SK-N-SH (cell line): Measurements from ENCODE around the gene EFTUD2. TPM values are rescaled to one million over a fixed set of nuclear protein-coding genes. Genes with fewer than 3 reads are reported as not detected.
A peak's percentile ranks its signal among the peaks of the same experiment; 100 is the strongest.

Experiments used
- CTCF ChIA-PET: fragments of 300-600, 350-600 bp; formaldehyde crosslinking; extraction: SDS; loops from one replicate; lab custom pipeline; 2021; lab: Yijun Ruan, JAX
- POLR2A ChIA-PET: fragments of 350-600 bp; sonication (Branson Sonifier 250); formaldehyde crosslinking; extraction: SDS; loops from one replicate; lab custom pipeline; 2020; ENCODE audit warnings: antibody characterized with exemption, inconsistent platforms; lab: Yijun Ruan, JAX
- DNase-seq: peaks from one replicate; pipeline ENCODE4 v3.0.0; 2012
- H2AFZ ChIP-seq: fragments of 200-600 bp; sonication (generic); 2 replicates; pipeline ENCODE4 v1.8.1; 2016; ENCODE audit warnings: antibody characterized with exemption, mild to moderate bottlenecking, low read depth
- H3F3A ChIP-seq: fragments of 200-600 bp; sonication (generic); replicated peaks from 2 replicates; pipeline ENCODE3; 2016; ENCODE audit warnings: antibody characterized with exemption, mild to moderate bottlenecking; ENCODE audit not compliant: insufficient read depth
- H3K27ac ChIP-seq, 2 experiments: fragments of 200-500 bp in 1 of 2; fragments of 200-600 bp in 1 of 2; sonication (Bioruptor generic) in 1 of 2; sonication (generic), shearing (Covaris generic) in 1 of 2; 2 replicates each; pipeline versions ENCODE4 v1.5.1 to v1.6.1; 2014 to 2016; ENCODE audit warnings: low read depth in 2 of 2, inconsistent platforms in 1 of 2, low read length in 1 of 2, mild to moderate bottlenecking in 1 of 2, mixed read lengths in 1 of 2
- H3K27me3 ChIP-seq: fragments of 200-600 bp; sonication (generic), shearing (Covaris generic); 2 replicates; pipeline ENCODE4 v1.6.1; 2016; ENCODE audit warnings: mixed run types; ENCODE audit not compliant: insufficient read depth
- H3K36me3 ChIP-seq, 2 experiments: fragments of 200-500 bp in 1 of 2; fragments of 200-600 bp in 1 of 2; sonication (Bioruptor generic) in 1 of 2; sonication (generic) in 1 of 2; replicated peaks in 1 of 2; 2 replicates each; pipeline versions ENCODE3 to v1.5.1; 2014 to 2016; ENCODE audit warnings: low read length in 1 of 2, mild to moderate bottlenecking in 1 of 2; ENCODE audit not compliant: insufficient read depth in 2 of 2, control insufficient read depth in 1 of 2
- H3K4me1 ChIP-seq, 2 experiments: fragments of 200-500 bp in 1 of 2; fragments of 200-600 bp in 1 of 2; sonication (Bioruptor generic) in 1 of 2; sonication (generic), shearing (Covaris generic) in 1 of 2; 2 replicates each; pipeline versions ENCODE4 v1.5.1 to v1.6.1; 2014 to 2016; ENCODE audit warnings: low read depth in 1 of 2, low read length in 1 of 2, mixed run types in 1 of 2; ENCODE audit not compliant: insufficient read depth in 2 of 2, control insufficient read depth in 1 of 2
- H3K4me2 ChIP-seq: fragments of 200-600 bp; sonication (generic), shearing (Covaris generic); 2 replicates; pipeline ENCODE4 v1.6.1; 2017; ENCODE audit warnings: mixed run types
- H3K4me3 ChIP-seq, 2 experiments: fragments of 200-500 bp in 1 of 2; fragments of 200-600 bp in 1 of 2; sonication (Bioruptor generic) in 1 of 2; sonication (generic), shearing (Covaris generic) in 1 of 2; 2 replicates each; pipeline versions ENCODE4 v1.5.1 to v1.8.1; 2014 to 2016; ENCODE audit warnings: low read depth in 2 of 2, inconsistent platforms in 1 of 2, low read length in 1 of 2, mild to moderate bottlenecking in 1 of 2, mixed read lengths in 1 of 2, moderate library complexity in 1 of 2
- H3K79me2 ChIP-seq: fragments of 200-600 bp; sonication (generic); 2 replicates; pipeline ENCODE4 v1.8.1; 2017; ENCODE audit warnings: mild to moderate bottlenecking; ENCODE audit not compliant: insufficient read depth
- H3K9ac ChIP-seq: fragments of 200-600 bp; sonication (generic); 2 replicates; pipeline ENCODE4 v1.6.1; 2017; ENCODE audit warnings: mixed run types
- H3K9me2 ChIP-seq: fragments of 200-600 bp; sonication (generic); 2 replicates; pipeline ENCODE4 v1.6.1; 2017; ENCODE audit warnings: mixed run types
- H3K9me3 ChIP-seq: fragments of 200-600 bp; sonication (generic); 2 replicates; pipeline ENCODE4 v1.6.1; 2017; ENCODE audit warnings: mixed run types, mild to moderate bottlenecking, moderate library complexity
- H4K20me1 ChIP-seq: fragments of 200-600 bp; sonication (generic); 2 replicates; pipeline ENCODE4 v1.6.1; 2017; ENCODE audit warnings: mild to moderate bottlenecking, mixed run types; ENCODE audit not compliant: insufficient read depth
- CHD2 ChIP-seq: fragments of 150-350 bp; IDR thresholded peaks from 2 replicates; pipeline ENCODE4 v1.6.1; 2018; ENCODE audit warnings: low read length; ENCODE audit not compliant: partially characterized antibody
- ELF1 ChIP-seq: IDR thresholded peaks from 2 replicates; pipeline ENCODE4 v1.4.0; 2012
- EP300 ChIP-seq, 2 experiments: IDR thresholded peaks; 2 replicates each; pipeline versions ENCODE4 v1.4.0 to v1.6.1; 2012; ENCODE audit warnings: borderline replicate concordance in 1 of 2, low read depth in 1 of 2, low read length in 1 of 2
- EZH2phosphoT487 ChIP-seq: fragments of 200-600 bp; sonication (generic); IDR thresholded peaks from 2 replicates; pipeline ENCODE4 v1.6.1; 2017; ENCODE audit warnings: low read depth, mixed run types, mild to moderate bottlenecking, antibody characterized with exemption, moderate library complexity, borderline replicate concordance
- FOSL2 ChIP-seq: IDR thresholded peaks from 2 replicates; pipeline ENCODE4 v1.4.0; 2012; ENCODE audit warnings: low read depth, mild to moderate bottlenecking, moderate library complexity, borderline replicate concordance
- FOXM1 ChIP-seq: IDR thresholded peaks from 2 replicates; pipeline ENCODE4 v1.4.0; 2012; ENCODE audit warnings: low read depth, mild to moderate bottlenecking
- IRF3 ChIP-seq: fragments of 150-350 bp; IDR thresholded peaks from 2 replicates; pipeline ENCODE4 v1.6.1; 2016; ENCODE audit warnings: mild to moderate bottlenecking, low read depth, low read length
- MAX ChIP-seq: IDR thresholded peaks from 2 replicates; pipeline ENCODE4 v1.4.0; 2012; ENCODE audit warnings: low read depth
- NFIC ChIP-seq: IDR thresholded peaks from 2 replicates; pipeline ENCODE4 v1.4.0; 2012; ENCODE audit warnings: borderline replicate concordance
- NRF1 ChIP-seq: IDR thresholded peaks from 2 replicates; pipeline ENCODE4 v1.6.1; 2012; ENCODE audit warnings: low read depth, mild to moderate bottlenecking, low read length
- RCOR1 ChIP-seq: fragments of 150-350 bp; IDR thresholded peaks from 2 replicates; pipeline ENCODE4 v1.6.1; 2017; ENCODE audit warnings: antibody characterized with exemption, low read length
- REST ChIP-seq: IDR thresholded peaks from 2 replicates; pipeline ENCODE4 v1.6.1; 2012; ENCODE audit warnings: mild to moderate bottlenecking, low read depth, low read length, moderate library complexity
- RXRA ChIP-seq: IDR thresholded peaks from 2 replicates; pipeline ENCODE4 v1.4.0; 2012; ENCODE audit warnings: low read depth, mild to moderate bottlenecking, borderline replicate concordance
- TAF1 ChIP-seq: IDR thresholded peaks from 2 replicates; pipeline ENCODE4 v1.6.1; 2012; ENCODE audit warnings: low read depth, mild to moderate bottlenecking, low read length, moderate library complexity, borderline replicate concordance
- USF1 ChIP-seq: IDR thresholded peaks from 2 replicates; pipeline ENCODE4 v1.4.0; 2012; ENCODE audit warnings: low read depth, borderline replicate concordance
- YY1 ChIP-seq: IDR thresholded peaks from 2 replicates; pipeline ENCODE4 v1.4.0; 2012; ENCODE audit warnings: low read depth, mild to moderate bottlenecking
- WGBS: methylation state at CpG from one replicate; pipeline ENCODE4 v1.1.6; 2017; ENCODE audit warnings: low lambda C conversion rate; 5-methylcytosine and 5-hydroxymethylcytosine counted together
- polyA plus RNA-seq, 3 experiments: library from polyadenylated mRNA; depleted of rRNA; stranded (reverse); fragments of >200 nt; gene quantifications; 2 replicates each; pipeline ENCODE4 v1.2.3, GENCODE V29; 2012

EFTUD2 gene
- polyA plus RNA-seq, 1 of the 3 experiments (the other 2 are of a cell fraction), result 82.9 TPM

GRCh38 chr17:44907729-44908470 is 8.7 kb upstream of the EFTUD2 start:
- no peaks in the 10 kb centered on the region for H3K36me3 ChIP-seq
- ChIA-PET CTCF (interaction anchor here (0.7 to 2.4 kb wide), 4 partner anchors 12 to 225 kb away, joined by 3 to 13 read pairs (median 4); partner anchors contain the start of gene PLCD3), POLR2A (interaction anchor here (0.8 kb wide), 1 partner anchor 57 kb away, joined by 3 read pairs; no protein-coding TSS in a partner anchor)
- H3K4me2 ChIP-seq, result no peak overlapping the region
- H3K4me3 ChIP-seq, result no peak overlapping the region
- no peaks in the 10 kb centered on the region for H3K27me3 ChIP-seq
- H3K27ac ChIP-seq, result peak overlapping the region in 1 of 2 experiments; percentile 98; a peak in 1 of 4 replicates
- H3K4me1 ChIP-seq, result peaks cover 9 to 35% of the 10 kb centered on the region in 2 experiments; a peak in 3 of 4 replicates
- 91% methylated on average over 10 of the region's 11 CpGs for WGBS
- no peaks in the 10 kb centered on the region for H3K79me2 ChIP-seq
- TF ChIP-seq MAX, result no peak
- TF ChIP-seq IRF3, result no peak
- no peak for TF ChIP-seq TAF1
- no peak for TF ChIP-seq EZH2phosphoT487
- TF ChIP-seq, all 33 proteins: peak for 0
- H3F3A ChIP-seq, result peaks cover 29% of the 10 kb centered on the region
- no peaks in the 10 kb centered on the region for H4K20me1 ChIP-seq
- DNase-seq, result no peak
- H3K9me2 ChIP-seq, result no peaks in the 10 kb centered on the region
- no peak overlapping the region for H3K9ac ChIP-seq
- H2AFZ ChIP-seq, result no peak overlapping the region
- no peaks in the 10 kb centered on the region for H3K9me3 ChIP-seq

- WGBS, result 91% methylated on average over 16 of the region's 18 CpGs
- Histone ChIP-seq H3K79me2 (no peaks in the 10 kb centered on the region), H4K20me1 (no peaks in the 10 kb centered on the region), H3K27me3 (no peaks in the 10 kb centered on the region), H3K9ac (peak overlapping the region; percentile 36; the same call in 1 of the 2 replicates), H3K4me2 (no peak overlapping the region; the same call in 1 of the 2 replicates), H3K9me2 (no peaks in the 10 kb centered on the region), H3K4me1 (peaks cover 9 to 40% of the 10 kb centered on the region in 2 experiments; a peak in 3 of 4 replicates), H3K36me3 (no peaks in the 10 kb centered on the region), H3F3A (peaks cover 32% of the 10 kb centered on the region), H3K27ac (peak overlapping the region in 1 of 2 experiments; percentile 98; a peak in 2 of 4 replicates), H2AFZ (no peak overlapping the region), H3K9me3 (no peaks in the 10 kb centered on the region), H3K4me3 (no peak overlapping the region)
- DNase-seq, result no peak
- ChIA-PET CTCF (interaction anchor here (0.7 to 2.4 kb wide), 7 partner anchors 13 to 244 kb away, joined by 3 to 13 read pairs (median 3); partner anchors contain the start of gene PLCD3), POLR2A (interaction anchor here (0.8 kb wide), 1 partner anchor 56 kb away, joined by 3 read pairs; no protein-coding TSS in a partner anchor)
- no peak for TF ChIP-seq USF1
- no peak for TF ChIP-seq FOSL2
- TF ChIP-seq NRF1, result no peak
- TF ChIP-seq RXRA, result no peak
- TF ChIP-seq ELF1, result no peak
- no peak for TF ChIP-seq RCOR1
- no peak for TF ChIP-seq REST
- TF ChIP-seq MAX, result no peak
- no peak for TF ChIP-seq EP300 (IDR thresholded peaks at IDR 0.05; ENCODE audit: borderline replicate concordance in 1 of 2, low read depth in 1 of 2, low read length in 1 of 2)
- TF ChIP-seq YY1, result no peak
- TF ChIP-seq CHD2, result no peak
- no peak for TF ChIP-seq NFIC
- TF ChIP-seq FOXM1, result no peak
Observed at GRCh38 chr17:44906763-44907728, 7.8 kb upstream of the EFTUD2 start.
